ENCODE measurements around the gene LRRC37A.
"Not testable (repeated sequence)": the region's sequence is repeated elsewhere in the genome, so short reads cannot be mapped to it uniquely, and the experiment has no call there.

The LRRC37A gene

DNA sequence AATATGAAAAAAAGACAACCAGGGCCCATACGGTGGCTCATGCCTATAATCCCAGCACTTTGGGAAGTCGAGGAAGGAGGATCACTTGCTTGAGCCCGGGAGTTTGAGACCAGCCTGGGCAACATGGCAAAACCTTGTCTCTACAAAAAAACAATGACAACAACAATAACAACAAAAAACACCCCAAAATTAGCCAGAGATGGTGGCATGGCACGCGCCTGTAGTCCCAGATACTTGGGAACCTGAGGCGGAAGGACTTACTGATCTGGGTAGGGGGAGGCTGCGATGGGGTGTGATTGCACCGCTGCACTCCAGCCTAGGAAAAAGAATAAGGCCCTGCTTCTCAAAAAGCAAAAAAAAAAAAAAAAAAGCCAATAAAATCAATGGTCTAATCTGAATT is 3.3 kb upstream of the LRRC37A start:
- H3K36me3 ChIP-seq (ENCODE audit: control insufficient read depth in 1 of 2, insufficient read depth in 2 of 2, low read length in 2 of 2); H3K27me3 ChIP-seq (ENCODE audit: low read depth, low read length); H3K27ac ChIP-seq (ENCODE audit: low read length); H3K4me3 ChIP-seq (ENCODE audit: low read depth in 1 of 2, low read length in 2 of 2); H3K9me3 ChIP-seq (ENCODE audit: control insufficient read depth in 1 of 2, low read length in 2 of 2); H3K4me1 ChIP-seq (ENCODE audit: control insufficient read depth in 1 of 2, insufficient read depth in 2 of 2, low read length in 2 of 2): not testable (repeated sequence)

DNA sequence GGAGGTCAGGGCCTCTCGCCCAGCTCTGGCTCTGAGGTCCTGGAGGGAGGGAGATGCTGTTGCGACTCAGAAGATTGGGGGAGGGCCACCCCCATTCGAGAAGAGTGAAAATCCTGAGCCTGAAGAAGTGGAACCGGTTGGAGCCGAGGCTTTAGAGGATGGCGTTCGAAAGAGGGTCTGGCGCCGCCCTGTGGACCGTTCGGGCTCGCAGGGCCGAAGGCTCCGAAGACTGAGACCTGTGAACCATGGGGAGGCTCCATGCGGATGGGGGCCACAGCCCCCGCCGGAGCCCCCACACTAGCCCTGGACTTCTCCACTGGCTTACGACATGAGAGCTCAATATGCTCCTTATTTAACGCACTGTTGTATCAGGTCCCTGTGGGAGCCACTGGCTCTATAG is 46.3 kb downstream of the LRRC37A start:
- not testable (repeated sequence) for H3K27ac ChIP-seq (ENCODE audit: low read length); H3K4me1 ChIP-seq (ENCODE audit: control insufficient read depth in 1 of 2, insufficient read depth in 2 of 2, low read length in 2 of 2); H3K4me3 ChIP-seq (ENCODE audit: low read depth in 1 of 2, low read length in 2 of 2); H3K9me3 ChIP-seq (ENCODE audit: control insufficient read depth in 1 of 2, low read length in 2 of 2); H3K36me3 ChIP-seq (ENCODE audit: control insufficient read depth in 1 of 2, insufficient read depth in 2 of 2, low read length in 2 of 2); H3K27me3 ChIP-seq (ENCODE audit: low read depth, low read length)

DNA sequence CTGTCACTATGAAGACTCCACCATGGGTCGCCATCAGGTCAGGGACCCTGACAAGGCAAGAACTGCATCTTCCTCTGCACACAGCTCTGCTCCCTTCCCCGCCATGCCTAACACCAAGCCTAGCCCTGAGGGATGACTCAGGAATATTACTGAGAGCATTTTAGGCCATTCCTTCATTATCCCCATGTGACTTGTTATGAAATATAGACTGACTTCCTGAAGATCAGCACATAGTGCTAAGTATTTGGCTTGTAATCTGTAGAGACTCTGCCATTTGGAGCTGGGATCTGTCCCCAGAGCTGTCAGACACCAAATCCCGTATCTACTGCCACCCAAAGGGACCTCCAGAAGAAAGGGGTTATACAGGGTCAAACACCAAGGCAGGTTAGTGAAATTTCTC is 47.2 kb downstream of the LRRC37A start:
- not testable (repeated sequence) for H3K27me3 ChIP-seq (ENCODE audit: low read depth, low read length); H3K9me3 ChIP-seq (ENCODE audit: control insufficient read depth in 1 of 2, low read length in 2 of 2); H3K4me1 ChIP-seq (ENCODE audit: control insufficient read depth in 1 of 2, insufficient read depth in 2 of 2, low read length in 2 of 2); H3K36me3 ChIP-seq (ENCODE audit: control insufficient read depth in 1 of 2, insufficient read depth in 2 of 2, low read length in 2 of 2); H3K27ac ChIP-seq (ENCODE audit: low read length); H3K4me3 ChIP-seq (ENCODE audit: low read depth in 1 of 2, low read length in 2 of 2)

DNA sequence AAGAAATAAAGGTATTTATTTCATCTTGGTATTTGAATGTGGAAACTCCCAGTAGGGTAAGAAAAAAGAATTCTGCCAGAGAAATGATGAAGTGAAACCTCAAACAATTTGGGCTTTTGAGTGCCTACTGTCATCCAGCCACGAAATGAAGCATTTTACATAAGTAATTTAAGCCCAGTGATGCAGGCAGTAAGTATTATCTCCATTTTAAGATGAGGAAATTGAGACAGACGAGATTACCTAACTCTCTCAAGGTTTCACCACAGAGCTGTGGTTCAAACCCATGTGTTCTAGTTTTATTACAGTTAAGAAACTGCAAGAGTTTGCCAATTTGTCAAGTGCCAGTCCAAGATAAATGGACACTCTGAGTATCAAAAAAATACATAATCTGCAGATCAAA is 53.4 kb downstream of the LRRC37A start:
- not testable (repeated sequence) for H3K4me3 ChIP-seq (ENCODE audit: low read depth in 1 of 2, low read length in 2 of 2); H3K27me3 ChIP-seq (ENCODE audit: low read depth, low read length); H3K9me3 ChIP-seq (ENCODE audit: control insufficient read depth in 1 of 2, low read length in 2 of 2); H3K4me1 ChIP-seq (ENCODE audit: control insufficient read depth in 1 of 2, insufficient read depth in 2 of 2, low read length in 2 of 2); H3K36me3 ChIP-seq (ENCODE audit: control insufficient read depth in 1 of 2, insufficient read depth in 2 of 2, low read length in 2 of 2); H3K27ac ChIP-seq (ENCODE audit: low read length)

DNA sequence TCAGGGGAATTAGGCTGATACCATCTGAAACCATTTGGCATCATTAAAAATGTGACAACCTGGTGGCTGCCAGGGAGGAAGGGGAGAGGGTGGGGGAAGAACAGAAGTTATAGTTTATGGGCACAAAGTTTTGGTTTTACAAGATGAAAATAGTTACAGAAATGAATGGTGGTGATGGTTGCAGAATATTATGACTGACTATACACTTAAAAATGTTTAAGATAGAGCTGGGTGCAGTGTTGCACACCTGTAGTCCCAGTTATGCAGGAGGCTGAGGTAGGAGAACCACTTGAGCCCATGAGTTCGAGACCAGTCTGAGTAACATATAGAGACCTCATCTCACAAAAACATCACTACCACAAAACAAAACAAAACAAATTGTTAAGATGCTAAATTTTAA is 54.1 kb downstream of the LRRC37A start:
- not testable (repeated sequence) for H3K36me3 ChIP-seq (ENCODE audit: control insufficient read depth in 1 of 2, insufficient read depth in 2 of 2, low read length in 2 of 2); H3K27me3 ChIP-seq (ENCODE audit: low read depth, low read length); H3K27ac ChIP-seq (ENCODE audit: low read length); H3K9me3 ChIP-seq (ENCODE audit: control insufficient read depth in 1 of 2, low read length in 2 of 2); H3K4me3 ChIP-seq (ENCODE audit: low read depth in 1 of 2, low read length in 2 of 2); H3K4me1 ChIP-seq (ENCODE audit: control insufficient read depth in 1 of 2, insufficient read depth in 2 of 2, low read length in 2 of 2)

DNA sequence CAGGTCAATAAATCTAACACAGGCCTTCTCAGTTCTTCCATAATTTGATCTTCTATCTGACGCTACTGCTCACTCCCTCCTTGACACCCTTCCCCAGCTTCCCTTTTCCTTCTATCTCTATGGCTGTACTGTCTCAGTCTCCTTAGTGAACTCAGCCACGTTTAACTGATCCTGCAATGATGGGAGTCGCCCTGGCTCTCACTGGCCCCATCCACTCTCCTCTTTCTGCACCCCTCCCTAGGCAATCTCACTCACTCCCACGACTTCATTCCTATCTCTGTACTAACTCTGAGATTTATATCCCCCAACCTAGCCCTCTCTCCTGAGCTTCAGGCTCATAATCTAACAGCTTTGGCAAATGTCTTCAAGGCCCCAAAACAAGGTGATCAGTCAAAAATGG is 58.9 kb downstream of the LRRC37A start:
- not testable (repeated sequence) for H3K4me3 ChIP-seq (ENCODE audit: low read depth in 1 of 2, low read length in 2 of 2); H3K9me3 ChIP-seq (ENCODE audit: control insufficient read depth in 1 of 2, low read length in 2 of 2); H3K27ac ChIP-seq (ENCODE audit: low read length); H3K36me3 ChIP-seq (ENCODE audit: control insufficient read depth in 1 of 2, insufficient read depth in 2 of 2, low read length in 2 of 2); H3K27me3 ChIP-seq (ENCODE audit: low read depth, low read length); H3K4me1 ChIP-seq (ENCODE audit: control insufficient read depth in 1 of 2, insufficient read depth in 2 of 2, low read length in 2 of 2)

DNA sequence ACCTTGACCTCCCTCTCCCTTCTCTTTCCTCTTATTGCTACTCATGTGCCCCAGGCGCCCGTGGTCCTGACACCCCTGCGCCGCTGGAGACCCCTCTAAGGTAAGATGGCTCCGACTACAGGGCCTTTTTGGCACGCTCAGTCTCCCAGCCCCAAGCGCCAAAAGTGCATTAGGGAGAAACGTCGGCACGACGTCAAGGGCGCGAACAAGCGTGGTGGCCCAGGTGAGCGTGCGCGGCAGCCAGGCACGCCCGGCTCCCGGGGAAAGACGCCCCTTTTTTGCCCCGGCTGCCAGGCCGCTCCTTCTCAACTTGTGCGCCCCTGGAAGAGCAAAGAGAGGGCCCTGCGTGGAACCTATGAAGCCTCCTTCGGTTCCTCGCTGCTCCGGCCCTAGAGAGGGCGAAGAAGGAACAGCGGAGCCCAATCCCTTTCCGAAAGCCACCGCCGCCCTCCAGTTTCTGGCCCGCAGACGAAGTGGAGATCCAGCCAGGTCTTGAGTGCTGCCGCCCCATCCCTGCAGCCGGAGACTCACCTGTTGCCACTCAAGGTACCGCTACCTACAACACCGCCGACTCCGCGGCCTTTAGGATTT is 66.3 kb downstream of the LRRC37A start:
- not testable (repeated sequence) for H3K36me3 ChIP-seq (ENCODE audit: control insufficient read depth in 1 of 2, insufficient read depth in 2 of 2, low read length in 2 of 2); H3K9me3 ChIP-seq (ENCODE audit: control insufficient read depth in 1 of 2, low read length in 2 of 2); H3K4me1 ChIP-seq (ENCODE audit: control insufficient read depth in 1 of 2, insufficient read depth in 2 of 2, low read length in 2 of 2); H3K27me3 ChIP-seq (ENCODE audit: low read depth, low read length); H3K27ac ChIP-seq (ENCODE audit: low read length)
- peak overlapping the region in 1 of 2 donors; percentile 32 for H3K4me3 ChIP-seq (ENCODE audit: low read depth in 1 of 2, low read length in 2 of 2)

DNA sequence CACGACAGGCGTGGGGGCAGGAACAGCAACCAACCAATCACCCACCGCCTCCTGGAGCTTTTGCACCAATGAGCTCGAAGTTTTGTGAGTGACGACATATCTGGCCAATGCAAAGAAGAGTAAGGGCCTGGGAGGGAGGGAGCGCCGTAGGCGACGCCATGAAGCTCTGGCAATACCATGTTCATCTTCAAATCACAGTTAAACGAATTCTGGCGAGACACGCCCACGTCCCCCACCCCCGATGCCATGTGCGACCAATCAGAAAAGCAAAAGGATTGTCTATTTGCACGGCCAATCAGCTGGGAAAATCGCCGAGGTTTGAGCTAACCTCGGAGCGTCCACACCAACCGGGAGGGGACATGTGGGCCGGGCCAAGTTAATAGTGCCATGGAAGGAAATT is 66.8 kb downstream of the LRRC37A start, which contains the start of gene ARL17B:
Gene ARL17B (minus strand): TSS at position 12 of the 400 bp plus-strand sequence. CDS start 3,369 bp downstream, outside the sequence.
- not testable (repeated sequence) for H3K27ac ChIP-seq (ENCODE audit: low read length); H3K9me3 ChIP-seq (ENCODE audit: control insufficient read depth in 1 of 2, low read length in 2 of 2); H3K4me1 ChIP-seq (ENCODE audit: control insufficient read depth in 1 of 2, insufficient read depth in 2 of 2, low read length in 2 of 2); H3K27me3 ChIP-seq (ENCODE audit: low read depth, low read length); H3K36me3 ChIP-seq (ENCODE audit: control insufficient read depth in 1 of 2, insufficient read depth in 2 of 2, low read length in 2 of 2)
- H3K4me3 ChIP-seq (ENCODE audit: low read depth in 1 of 2, low read length in 2 of 2): peak within 1 kb of the TSS in 1 of 2 donors; percentile 32

DNA sequence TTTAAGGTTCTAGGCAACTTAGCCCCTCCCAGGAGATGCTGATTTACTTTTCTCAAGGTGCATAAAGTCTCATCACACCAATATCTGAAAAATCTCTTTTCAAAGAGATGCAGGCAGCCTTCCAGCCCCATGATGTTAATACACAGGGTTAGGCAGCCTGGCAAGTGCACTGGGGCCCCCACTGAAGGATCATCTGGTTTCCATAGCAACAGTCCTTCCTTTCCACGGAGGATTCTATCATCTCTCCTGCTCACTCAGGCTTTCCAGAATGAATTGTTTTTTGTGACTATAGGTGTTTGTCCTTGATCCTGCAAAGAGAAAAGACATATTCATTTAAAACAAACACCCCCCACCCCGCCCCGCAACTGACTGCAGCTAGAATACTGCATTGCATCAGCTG is 72.6 kb downstream of the LRRC37A start:
- not testable (repeated sequence) for H3K27me3 ChIP-seq (ENCODE audit: low read depth, low read length); H3K36me3 ChIP-seq (ENCODE audit: control insufficient read depth in 1 of 2, insufficient read depth in 2 of 2, low read length in 2 of 2); H3K9me3 ChIP-seq (ENCODE audit: control insufficient read depth in 1 of 2, low read length in 2 of 2); H3K4me3 ChIP-seq (ENCODE audit: low read depth in 1 of 2, low read length in 2 of 2); H3K4me1 ChIP-seq (ENCODE audit: control insufficient read depth in 1 of 2, insufficient read depth in 2 of 2, low read length in 2 of 2); H3K27ac ChIP-seq (ENCODE audit: low read length)

DNA sequence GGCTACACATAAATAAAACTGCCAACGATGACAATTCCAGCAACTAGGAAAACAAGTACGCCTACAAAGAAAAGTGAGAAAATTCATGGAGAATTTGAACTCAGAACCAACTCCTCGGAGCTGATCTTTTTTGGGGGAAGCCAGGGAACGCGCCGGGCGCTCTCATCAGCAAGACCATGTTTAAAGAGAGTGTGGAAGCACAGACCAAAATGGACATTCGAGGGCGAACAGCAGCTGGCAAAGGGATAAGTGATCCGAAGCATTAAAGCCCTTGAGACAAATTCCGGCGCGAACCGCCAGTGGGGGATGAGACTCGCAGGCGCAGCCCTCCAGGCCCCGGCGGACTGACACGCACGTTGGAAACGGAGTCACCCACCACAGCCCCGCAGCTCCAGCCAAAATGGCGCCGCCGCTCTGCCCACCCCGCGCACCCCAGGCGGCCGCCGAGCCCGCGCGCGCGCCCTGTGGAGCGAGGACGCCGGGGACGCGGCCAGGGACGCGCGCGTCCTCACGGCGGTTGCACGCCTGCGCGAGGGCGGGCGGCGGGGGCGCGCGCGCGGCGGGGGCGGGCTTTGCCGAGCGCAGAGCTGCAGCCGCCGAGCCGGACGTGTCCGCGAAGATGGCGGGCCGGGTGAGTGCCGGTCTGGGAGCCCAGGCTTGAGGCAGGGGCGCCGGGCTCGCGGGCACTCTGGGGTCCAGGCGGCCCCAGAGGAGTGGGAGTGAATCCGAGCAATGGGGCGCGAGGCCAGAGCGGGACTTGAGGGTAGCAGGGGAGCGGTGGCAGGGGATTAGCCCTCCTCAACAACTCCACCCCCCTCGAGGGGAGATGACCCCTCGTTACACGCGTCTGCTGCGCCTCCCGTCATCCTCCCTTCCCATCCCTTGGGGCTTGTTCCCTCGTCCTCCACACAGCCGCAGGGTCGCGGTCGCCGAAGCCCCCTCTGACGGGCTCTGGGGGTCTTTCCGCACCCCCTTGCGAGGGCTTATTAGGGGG is 77.6 kb downstream of the LRRC37A start:
- not testable (repeated sequence) for H3K4me1 ChIP-seq (ENCODE audit: control insufficient read depth in 1 of 2, insufficient read depth in 2 of 2, low read length in 2 of 2); H3K9me3 ChIP-seq (ENCODE audit: control insufficient read depth in 1 of 2, low read length in 2 of 2); H3K4me3 ChIP-seq (ENCODE audit: low read depth in 1 of 2, low read length in 2 of 2); H3K27ac ChIP-seq (ENCODE audit: low read length); H3K36me3 ChIP-seq (ENCODE audit: control insufficient read depth in 1 of 2, insufficient read depth in 2 of 2, low read length in 2 of 2); H3K27me3 ChIP-seq (ENCODE audit: low read depth, low read length)

DNA sequence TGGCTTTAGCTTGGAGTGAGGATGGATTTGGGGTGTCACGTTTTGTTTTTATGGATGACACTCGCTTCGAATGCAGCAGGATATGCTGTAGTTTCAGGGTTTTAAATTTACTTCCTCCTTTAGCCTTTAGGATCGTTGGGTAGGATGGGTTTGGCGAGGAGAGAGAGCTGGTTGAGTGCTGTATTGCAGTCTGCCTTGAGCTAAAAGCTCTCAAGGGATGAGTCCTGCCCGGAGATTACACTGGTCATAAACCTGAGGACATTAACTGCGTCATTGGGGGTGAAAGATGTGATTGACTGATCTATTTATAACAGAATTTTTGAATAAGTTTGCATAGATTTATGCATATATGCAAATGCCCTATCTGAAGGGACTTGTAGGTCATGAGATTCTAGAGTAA is 78.5 kb downstream of the LRRC37A start:
- H3K36me3 ChIP-seq (ENCODE audit: control insufficient read depth in 1 of 2, insufficient read depth in 2 of 2, low read length in 2 of 2); H3K27ac ChIP-seq (ENCODE audit: low read length); H3K9me3 ChIP-seq (ENCODE audit: control insufficient read depth in 1 of 2, low read length in 2 of 2); H3K4me1 ChIP-seq (ENCODE audit: control insufficient read depth in 1 of 2, insufficient read depth in 2 of 2, low read length in 2 of 2); H3K4me3 ChIP-seq (ENCODE audit: low read depth in 1 of 2, low read length in 2 of 2); H3K27me3 ChIP-seq (ENCODE audit: low read depth, low read length): not testable (repeated sequence)

DNA sequence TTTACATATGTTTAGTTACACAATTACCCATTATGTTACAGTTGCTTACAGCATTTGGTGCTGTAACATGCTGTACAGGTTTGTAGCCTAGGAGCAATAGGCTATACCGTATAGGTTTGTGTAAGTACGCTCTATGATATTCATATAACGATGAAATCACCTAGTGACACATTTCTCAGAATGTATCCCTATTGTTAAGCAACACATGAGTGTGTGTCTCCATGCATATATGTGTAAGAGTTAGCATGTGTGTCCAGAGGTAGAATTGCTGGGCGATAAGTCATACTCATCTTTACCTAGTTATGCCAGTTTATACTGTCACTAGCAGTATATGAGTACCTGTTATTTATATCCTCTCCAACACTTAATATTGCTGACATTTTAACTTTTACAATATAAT is 88.2 kb downstream of the LRRC37A start:
- not testable (repeated sequence) for H3K4me1 ChIP-seq (ENCODE audit: control insufficient read depth in 1 of 2, insufficient read depth in 2 of 2, low read length in 2 of 2); H3K36me3 ChIP-seq (ENCODE audit: control insufficient read depth in 1 of 2, insufficient read depth in 2 of 2, low read length in 2 of 2); H3K27me3 ChIP-seq (ENCODE audit: low read depth, low read length); H3K9me3 ChIP-seq (ENCODE audit: control insufficient read depth in 1 of 2, low read length in 2 of 2); H3K4me3 ChIP-seq (ENCODE audit: low read depth in 1 of 2, low read length in 2 of 2); H3K27ac ChIP-seq (ENCODE audit: low read length)

All from muscle layer of duodenum (tissue), 2 donors.